Measurements from ENCODE around the gene GAL3ST3.

The GAL3ST3 gene

GRCh38 chr11:66067640-66068039 lies 18.7 kb upstream of the GAL3ST3 start:
- peaks cover 33% of the 10 kb centered on the region for H3K4me1 Mint-ChIP-seq
- peak overlapping the region; percentile 86 to 95 (median 88) for H3K4me3 Mint-ChIP-seq
- no peak for TF ChIP-seq CTCF (IDR thresholded peaks at IDR 0.05; ENCODE audit: unreplicated experiment in 3 of 3)
- H3K36me3 Mint-ChIP-seq (ENCODE audit: low read depth), result peaks cover 61% of the 10 kb centered on the region
- no peak overlapping the region for H3K27ac Mint-ChIP-seq
- H3K27me3 Mint-ChIP-seq (ENCODE audit: low read depth), result peaks cover 5% of the 10 kb centered on the region
- H3K9me3 Mint-ChIP-seq, result no peaks in the 10 kb centered on the region

GRCh38 chr11:66066751-66067150 lies 17.8 kb upstream of the GAL3ST3 start:
- H3K27me3 Mint-ChIP-seq (ENCODE audit: low read depth), result peaks cover 5% of the 10 kb centered on the region
- peaks cover 64% of the 10 kb centered on the region for H3K36me3 Mint-ChIP-seq (ENCODE audit: low read depth)
- peak overlapping the region in 1 of 3 experiments; percentile 18 for H3K4me3 Mint-ChIP-seq
- no peak for TF ChIP-seq CTCF (IDR thresholded peaks at IDR 0.05; ENCODE audit: unreplicated experiment in 3 of 3)
- peak overlapping the region in 1 of 3 experiments; percentile 24 for H3K27ac Mint-ChIP-seq
- no peaks in the 10 kb centered on the region for H3K9me3 Mint-ChIP-seq
- H3K4me1 Mint-ChIP-seq, result peaks cover 24% of the 10 kb centered on the region

GRCh38 chr11:66064571-66064970 lies 15.6 kb upstream of the GAL3ST3 start:
- no peak for TF ChIP-seq CTCF (IDR thresholded peaks at IDR 0.05; ENCODE audit: unreplicated experiment in 3 of 3)
- no peak overlapping the region for H3K4me3 Mint-ChIP-seq
- peaks cover 84% of the 10 kb centered on the region for H3K36me3 Mint-ChIP-seq (ENCODE audit: low read depth)
- peaks cover 16% of the 10 kb centered on the region for H3K4me1 Mint-ChIP-seq
- H3K27ac Mint-ChIP-seq, result no peak overlapping the region
- no peaks in the 10 kb centered on the region for H3K9me3 Mint-ChIP-seq
- peaks cover 5% of the 10 kb centered on the region for H3K27me3 Mint-ChIP-seq (ENCODE audit: low read depth)

- Mint-ChIP-seq H3K4me3 (no peak overlapping the region), H3K27ac (no peak overlapping the region), H3K36me3 (ENCODE audit: low read depth) (peaks cover 90% of the 10 kb centered on the region), H3K27me3 (ENCODE audit: low read depth) (no peaks in the 10 kb centered on the region), H3K4me1 (peaks cover 9% of the 10 kb centered on the region), H3K9me3 (no peaks in the 10 kb centered on the region)
- no peak for TF ChIP-seq CTCF (IDR thresholded peaks at IDR 0.05; ENCODE audit: unreplicated experiment in 3 of 3)
These were observed 14.9 kb upstream of the GAL3ST3 start for GRCh38 chr11:66063900-66064299.

GRCh38 chr11:66062408-66062807 lies 13.4 kb upstream of the GAL3ST3 start:
- H3K27ac Mint-ChIP-seq, result no peak overlapping the region
- H3K36me3 Mint-ChIP-seq (ENCODE audit: low read depth), result peaks cover 86% of the 10 kb centered on the region

More at GRCh38 chr11:66062408-66062807, 13.4 kb upstream of the GAL3ST3 start:
- H3K9me3 Mint-ChIP-seq, result no peaks in the 10 kb centered on the region
- no peak overlapping the region for H3K4me3 Mint-ChIP-seq
- no peaks in the 10 kb centered on the region for H3K4me1 Mint-ChIP-seq
- H3K27me3 Mint-ChIP-seq (ENCODE audit: low read depth), result no peaks in the 10 kb centered on the region
- no peak for TF ChIP-seq CTCF (IDR thresholded peaks at IDR 0.05; ENCODE audit: unreplicated experiment in 3 of 3)
